ENCODE results near the gene IGLL1.
A peak's percentile ranks its signal among the peaks of the same experiment; 100 is the strongest.
"Not testable (repeated sequence)": the region's sequence is repeated elsewhere in the genome, so short reads cannot be mapped to it uniquely, and the experiment has no call there.

The IGLL1 gene

GRCh38 chr22:23540837-23541236 is 39.3 kb downstream of the IGLL1 start:
- DNase-seq (ENCODE audit: low read depth in 2 of 2), result not testable (repeated sequence)

DNA sequence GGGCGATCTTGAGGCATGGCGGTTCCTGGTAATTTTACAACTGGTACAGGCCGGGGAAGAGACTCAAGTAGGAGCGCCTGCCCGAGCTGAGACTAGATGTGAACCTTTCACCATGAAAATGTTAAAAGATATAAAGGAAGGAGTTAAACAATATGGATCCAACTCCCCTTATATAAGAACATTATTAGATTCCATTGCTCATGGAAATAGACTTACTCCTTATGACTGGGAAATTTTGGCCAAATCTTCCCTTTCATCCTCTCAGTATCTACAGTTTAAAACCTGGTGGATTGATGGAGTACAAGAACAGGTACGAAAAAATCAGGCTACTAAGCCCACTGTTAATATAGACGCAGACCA is 40.3 kb downstream of the IGLL1 start:
- DNase-seq (ENCODE audit: low read depth in 2 of 2), result not testable (repeated sequence)

DNA sequence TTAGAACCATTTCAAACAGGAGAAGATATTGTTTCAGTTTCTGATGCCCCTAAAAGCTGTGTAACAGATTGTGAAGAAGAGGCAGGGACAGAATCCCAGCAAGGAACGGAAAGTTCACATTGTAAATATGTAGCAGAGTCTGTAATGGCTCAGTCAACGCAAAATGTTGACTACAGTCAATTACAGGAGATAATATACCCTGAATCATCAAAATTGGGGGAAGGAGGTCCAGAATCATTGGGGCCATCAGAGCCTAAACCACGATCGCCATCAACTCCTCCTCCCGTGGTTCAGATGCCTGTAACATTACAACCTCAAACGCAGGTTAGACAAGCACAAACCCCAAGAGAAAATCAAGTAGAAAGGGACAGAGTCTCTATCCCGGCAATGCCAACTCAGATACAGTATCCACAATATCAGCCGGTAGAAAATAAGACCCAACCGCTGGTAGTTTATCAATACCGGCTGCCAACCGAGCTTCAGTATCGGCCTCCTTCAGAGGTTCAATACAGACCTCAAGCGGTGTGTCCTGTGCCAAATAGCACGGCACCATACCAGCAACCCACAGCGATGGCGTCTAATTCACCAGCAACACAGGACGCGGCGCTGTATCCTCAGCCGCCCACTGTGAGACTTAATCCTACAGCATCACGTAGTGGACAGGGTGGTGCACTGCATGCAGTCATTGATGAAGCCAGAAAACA is 40.8 kb downstream of the IGLL1 start:
- peak; percentile 59 to 67 for DNase-seq (ENCODE audit: low read depth in 2 of 2)

- DNase-seq (ENCODE audit: low read depth in 2 of 2), result not testable (repeated sequence)
Measured at GRCh38 chr22:23538696-23539030, 41.4 kb downstream of the IGLL1 start.

- DNase-seq (ENCODE audit: low read depth in 2 of 2), result not testable (repeated sequence)
Measured at GRCh38 chr22:23537830-23538695, 42.0 kb downstream of the IGLL1 start.

- no peak for DNase-seq (ENCODE audit: low read depth in 2 of 2)
Measured at GRCh38 chr22:23537416-23537815, 42.7 kb downstream of the IGLL1 start.

- DNase-seq (ENCODE audit: low read depth in 2 of 2), result no peak
Measured at GRCh38 chr22:23536821-23537345, 43.2 kb downstream of the IGLL1 start.

- not testable (repeated sequence) for DNase-seq (ENCODE audit: low read depth in 2 of 2)
Measured at GRCh38 chr22:23535790-23536661, 44.1 kb downstream of the IGLL1 start.

DNA sequence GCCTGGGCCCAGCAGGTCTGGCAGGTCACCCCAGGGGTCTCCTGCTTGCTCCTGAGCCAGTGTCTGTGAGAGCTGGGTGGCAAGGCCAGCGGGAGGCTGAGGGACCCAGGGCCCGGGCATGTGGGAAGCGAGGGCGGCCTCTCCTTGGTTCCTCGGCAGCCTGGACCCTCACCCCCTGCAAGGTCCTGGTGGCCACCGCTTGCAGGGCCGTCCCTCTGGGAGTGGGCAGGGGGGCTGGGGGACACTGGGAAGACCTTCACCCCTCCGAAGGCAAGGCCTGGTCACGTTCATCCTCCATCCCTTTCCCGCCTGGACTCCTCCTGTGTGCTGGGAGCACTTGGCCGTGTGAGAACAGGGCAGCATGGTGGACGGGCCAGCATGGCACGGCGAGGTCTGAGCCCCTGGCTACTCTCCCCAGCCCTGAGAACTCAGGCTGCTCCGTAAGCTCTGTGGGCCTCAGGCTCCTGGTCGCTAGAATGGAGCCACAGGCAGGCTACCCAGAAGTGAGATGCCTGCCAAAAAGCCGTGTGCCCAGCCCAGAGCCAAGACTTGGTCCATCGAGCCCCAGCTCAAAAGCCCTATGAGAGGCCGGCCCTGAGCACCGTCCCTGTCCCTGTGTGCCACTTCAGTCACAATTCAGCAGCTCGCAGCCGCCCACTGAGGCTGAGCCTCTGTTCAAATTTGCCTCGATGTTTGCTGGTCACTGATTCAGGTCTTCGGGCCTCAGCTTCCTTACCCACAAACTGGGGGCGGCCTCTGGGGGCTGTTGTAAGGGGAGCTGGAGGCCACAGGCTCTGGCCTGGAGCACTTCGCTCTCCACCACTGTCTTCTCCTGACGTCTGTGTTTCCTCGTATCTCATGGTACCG is 45.0 kb downstream of the IGLL1 start:
- DNase-seq (ENCODE audit: low read depth in 2 of 2), result no peak

GRCh38 chr22:23534201-23534850 is 45.8 kb downstream of the IGLL1 start:
- no peak for DNase-seq (ENCODE audit: low read depth in 2 of 2)

GRCh38 chr22:23533771-23534191 is 46.3 kb downstream of the IGLL1 start:
- no peak for DNase-seq (ENCODE audit: low read depth in 2 of 2)

DNA sequence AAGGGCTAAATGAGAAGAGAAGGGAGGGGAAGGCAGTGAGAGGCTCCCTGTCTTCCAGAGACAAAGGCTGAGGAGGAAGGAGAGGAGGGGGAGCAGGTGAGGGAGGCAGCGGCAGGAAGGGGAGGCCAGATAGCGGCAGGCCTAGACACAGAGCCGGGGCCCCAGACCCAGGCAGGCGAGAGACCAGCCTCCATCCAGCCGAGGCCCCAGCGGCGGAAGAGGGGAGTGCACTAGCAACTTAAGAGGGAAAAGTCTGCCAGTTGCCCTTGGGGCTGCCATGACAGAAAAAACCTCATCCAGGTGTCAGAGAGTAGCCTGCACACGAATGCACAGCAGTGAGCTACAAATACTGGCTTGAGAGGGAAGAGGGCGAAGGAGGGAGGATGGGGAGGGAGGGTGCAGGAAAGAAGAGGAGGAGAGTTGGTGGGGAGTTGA is 46.7 kb downstream of the IGLL1 start:
- peak; percentile 9 to 55 for DNase-seq (ENCODE audit: low read depth in 2 of 2)

DNA sequence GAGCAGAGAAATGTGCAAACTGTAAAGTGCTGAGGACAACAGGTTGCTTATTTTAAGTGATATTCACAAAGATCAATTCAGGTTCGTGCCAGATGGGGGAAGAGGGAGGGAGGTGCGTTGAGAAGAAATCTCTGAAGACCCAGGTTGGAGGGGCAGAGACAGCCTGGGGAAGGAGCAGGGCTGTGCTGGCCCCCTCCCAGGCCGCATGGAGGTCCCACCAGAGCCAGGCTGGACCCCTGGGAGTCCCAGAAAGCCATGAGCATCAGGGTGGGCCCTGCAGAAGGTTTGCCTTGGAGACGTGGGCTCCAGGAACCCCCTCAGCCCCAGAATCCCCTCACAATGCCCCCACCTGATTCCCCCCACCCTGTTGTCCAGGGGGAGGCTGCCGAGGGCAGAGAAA is 47.4 kb downstream of the IGLL1 start:
- DNase-seq (ENCODE audit: low read depth in 2 of 2), result no peak

GRCh38 chr22:23531966-23532705 is 48.0 kb downstream of the IGLL1 start:
- DNase-seq (ENCODE audit: low read depth in 2 of 2), result no peak

- no peak for DNase-seq (ENCODE audit: low read depth in 2 of 2)
Measured at GRCh38 chr22:23531283-23531956, 48.7 kb downstream of the IGLL1 start.

GRCh38 chr22:23530766-23531282 is 49.3 kb downstream of the IGLL1 start:
- no peak for DNase-seq (ENCODE audit: low read depth in 2 of 2)

DNA sequence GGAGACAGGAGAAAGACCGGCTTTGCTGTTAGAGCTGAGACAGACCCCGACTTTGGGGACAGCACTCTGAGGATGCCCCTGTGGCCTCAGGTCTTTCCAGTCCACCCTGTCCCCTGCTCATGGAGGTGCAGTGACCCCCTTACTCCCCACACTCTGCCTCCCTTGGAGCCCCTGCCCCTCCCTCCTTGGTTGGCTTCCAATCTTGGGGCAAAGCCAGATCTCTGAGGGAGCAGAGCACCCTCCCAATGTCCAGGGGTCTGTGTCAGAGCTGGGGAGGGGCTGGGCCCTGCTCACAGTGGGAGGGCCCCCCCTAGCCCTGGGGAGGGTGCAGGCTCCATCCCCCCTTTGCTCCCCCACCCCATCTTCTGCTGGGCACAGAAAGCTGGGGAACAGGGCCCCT is 50.0 kb downstream of the IGLL1 start:
- DNase-seq (ENCODE audit: low read depth in 2 of 2), result no peak

GRCh38 chr22:23529166-23530103 is 50.7 kb downstream of the IGLL1 start:
- no peak for DNase-seq (ENCODE audit: low read depth in 2 of 2)
